Epithelial cell of proximal tubule (primary cell): ENCODE results near the gene GAK. TPM values are rescaled to one million over a fixed set of nuclear protein-coding genes. Genes with fewer than 3 reads are reported as not detected.

Experiments
- DNase-seq: peaks from one replicate; pipeline ENCODE4 v3.0.0-alpha.2; 2011; ENCODE audit warnings: low read depth
- H3K4me3 ChIP-seq: 2 replicates; pipeline ENCODE4 v1.5.1; 2011; ENCODE audit warnings: low read depth, mild to moderate bottlenecking, low read length
- total RNA-seq: library from RNA; depleted of rRNA; stranded (reverse); fragments of >200 nt; gene quantifications from 2 replicates; pipeline ENCODE4 v1.2.3, GENCODE V29; 2015
- TF ChIP-seq, protein P1 (sequence below): conservative IDR thresholded peaks from 2 replicates; pipeline ENCODE4 v1.5.1; 2012; ENCODE audit warnings: low read depth, mild to moderate bottlenecking, low read length

Gene GAK
- total RNA-seq, 1 donor from 2014 or later, result 123 TPM

DNA sequence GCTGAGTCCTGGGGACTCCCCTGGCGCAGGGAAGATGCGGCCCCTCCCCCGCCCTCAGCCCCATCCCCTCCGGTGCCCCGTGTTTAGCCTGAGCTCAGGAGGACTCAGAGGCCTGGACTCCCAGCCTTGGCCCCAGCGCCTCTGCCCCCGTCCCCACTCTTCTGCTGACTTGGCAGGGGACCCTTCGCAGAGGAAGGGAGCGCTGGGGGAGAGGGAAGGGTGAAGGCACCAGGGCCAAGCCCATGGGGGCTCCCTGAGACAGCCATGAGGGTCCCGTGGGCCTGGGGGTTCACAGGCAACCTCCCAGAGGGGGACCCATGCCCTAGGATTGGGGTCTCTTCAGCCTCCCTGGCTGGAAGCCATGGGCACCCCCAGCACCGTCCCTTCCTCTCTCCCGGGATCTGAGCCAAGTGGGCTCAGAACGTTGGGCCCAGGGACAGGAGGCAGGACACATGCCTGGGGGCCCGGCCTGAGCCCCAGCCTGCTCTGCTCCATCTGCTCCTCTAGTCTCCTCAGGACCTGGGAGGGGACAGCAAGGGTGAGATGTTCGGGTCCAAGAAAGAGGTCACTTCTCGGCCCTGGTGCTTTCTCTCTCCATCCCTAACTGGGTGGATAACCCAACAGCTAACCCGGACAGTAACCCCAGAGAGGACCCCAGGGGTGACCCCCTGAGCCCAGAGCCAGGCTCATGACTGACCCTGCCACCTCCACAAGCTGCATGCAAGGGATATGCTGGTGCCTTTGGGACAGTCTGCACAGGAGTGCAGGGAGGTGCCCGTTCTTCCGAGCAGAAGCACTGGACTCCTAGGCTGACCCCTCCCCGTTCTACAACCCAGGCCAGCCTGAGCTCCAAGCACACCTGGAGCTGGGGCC lies 104.7 kb downstream of the GAK start:
- no peak overlapping the region for H3K4me3 ChIP-seq
- TF ChIP-seq, protein P1, sequence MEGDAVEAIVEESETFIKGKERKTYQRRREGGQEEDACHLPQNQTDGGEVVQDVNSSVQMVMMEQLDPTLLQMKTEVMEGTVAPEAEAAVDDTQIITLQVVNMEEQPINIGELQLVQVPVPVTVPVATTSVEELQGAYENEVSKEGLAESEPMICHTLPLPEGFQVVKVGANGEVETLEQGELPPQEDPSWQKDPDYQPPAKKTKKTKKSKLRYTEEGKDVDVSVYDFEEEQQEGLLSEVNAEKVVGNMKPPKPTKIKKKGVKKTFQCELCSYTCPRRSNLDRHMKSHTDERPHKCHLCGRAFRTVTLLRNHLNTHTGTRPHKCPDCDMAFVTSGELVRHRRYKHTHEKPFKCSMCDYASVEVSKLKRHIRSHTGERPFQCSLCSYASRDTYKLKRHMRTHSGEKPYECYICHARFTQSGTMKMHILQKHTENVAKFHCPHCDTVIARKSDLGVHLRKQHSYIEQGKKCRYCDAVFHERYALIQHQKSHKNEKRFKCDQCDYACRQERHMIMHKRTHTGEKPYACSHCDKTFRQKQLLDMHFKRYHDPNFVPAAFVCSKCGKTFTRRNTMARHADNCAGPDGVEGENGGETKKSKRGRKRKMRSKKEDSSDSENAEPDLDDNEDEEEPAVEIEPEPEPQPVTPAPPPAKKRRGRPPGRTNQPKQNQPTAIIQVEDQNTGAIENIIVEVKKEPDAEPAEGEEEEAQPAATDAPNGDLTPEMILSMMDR, result no peak
- DNase-seq, result no peak

DNA sequence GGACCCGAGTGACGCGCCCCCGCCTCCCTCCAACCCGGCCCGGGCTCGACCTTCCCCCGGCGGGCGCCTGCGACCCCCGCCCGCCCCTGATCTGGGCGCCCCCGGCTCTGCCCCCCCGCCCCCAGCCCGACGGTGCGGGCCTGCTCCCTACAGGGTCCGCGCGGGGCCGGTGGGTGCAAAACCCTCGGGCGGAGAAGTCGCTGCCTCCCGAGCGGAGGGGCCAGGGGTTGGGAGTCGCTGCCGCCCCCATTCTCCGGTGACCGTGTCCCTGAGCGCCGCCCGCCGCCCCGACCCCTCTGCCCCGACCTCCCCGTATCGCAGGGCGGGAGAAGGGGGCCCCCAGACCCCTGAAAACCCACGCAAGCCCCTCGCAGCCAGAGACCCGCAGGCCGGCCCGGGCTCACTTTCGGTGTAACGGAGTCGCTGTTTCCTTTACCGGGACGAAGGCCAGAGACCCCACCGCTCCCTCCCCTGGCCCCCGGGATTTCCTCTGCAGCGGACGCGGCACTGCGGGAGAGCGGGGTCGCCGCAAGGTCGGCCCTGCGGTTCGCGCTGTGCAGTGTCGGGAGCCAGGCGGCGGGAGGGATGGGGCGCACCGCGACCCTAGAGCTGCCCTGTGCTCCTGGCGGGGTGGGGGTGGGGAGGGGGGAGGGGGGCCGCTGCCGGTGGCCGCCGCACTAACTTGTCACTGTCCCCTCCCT lies 105.5 kb downstream of the GAK start:
- TF ChIP-seq, protein P1, result no peak
- no peak for DNase-seq
- H3K4me3 ChIP-seq, result peak overlapping the region; percentile 2

DNA sequence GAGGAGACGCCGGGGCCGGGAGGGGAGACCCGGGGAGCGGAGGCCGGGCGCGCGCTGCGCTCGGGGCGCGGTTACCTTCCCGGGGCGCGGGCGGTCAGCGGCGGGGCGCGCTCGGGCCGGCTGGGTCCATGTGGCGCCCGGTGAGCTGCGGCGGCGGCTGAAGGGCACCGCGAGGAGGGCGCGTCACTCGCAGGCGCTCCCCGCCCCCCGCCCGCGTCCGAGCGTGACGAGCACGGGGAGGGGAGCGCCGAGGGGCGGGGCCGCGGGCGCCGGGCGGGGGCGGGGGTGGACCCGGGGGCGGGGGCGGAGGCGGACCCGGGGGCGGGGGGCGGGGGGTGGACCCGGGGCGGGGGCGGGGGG lies 106.2 kb downstream of the GAK start, which contains the start of gene CPLX1:
TSS of gene CPLX1 (minus strand) at position 159 of the 360 bp plus-strand sequence. CDS start 1,607 bp downstream, outside the sequence.
- peak within 1 kb of the TSS; percentile 33 for H3K4me3 ChIP-seq
- TF ChIP-seq, protein P1, result no peak
- no peak for DNase-seq

DNA sequence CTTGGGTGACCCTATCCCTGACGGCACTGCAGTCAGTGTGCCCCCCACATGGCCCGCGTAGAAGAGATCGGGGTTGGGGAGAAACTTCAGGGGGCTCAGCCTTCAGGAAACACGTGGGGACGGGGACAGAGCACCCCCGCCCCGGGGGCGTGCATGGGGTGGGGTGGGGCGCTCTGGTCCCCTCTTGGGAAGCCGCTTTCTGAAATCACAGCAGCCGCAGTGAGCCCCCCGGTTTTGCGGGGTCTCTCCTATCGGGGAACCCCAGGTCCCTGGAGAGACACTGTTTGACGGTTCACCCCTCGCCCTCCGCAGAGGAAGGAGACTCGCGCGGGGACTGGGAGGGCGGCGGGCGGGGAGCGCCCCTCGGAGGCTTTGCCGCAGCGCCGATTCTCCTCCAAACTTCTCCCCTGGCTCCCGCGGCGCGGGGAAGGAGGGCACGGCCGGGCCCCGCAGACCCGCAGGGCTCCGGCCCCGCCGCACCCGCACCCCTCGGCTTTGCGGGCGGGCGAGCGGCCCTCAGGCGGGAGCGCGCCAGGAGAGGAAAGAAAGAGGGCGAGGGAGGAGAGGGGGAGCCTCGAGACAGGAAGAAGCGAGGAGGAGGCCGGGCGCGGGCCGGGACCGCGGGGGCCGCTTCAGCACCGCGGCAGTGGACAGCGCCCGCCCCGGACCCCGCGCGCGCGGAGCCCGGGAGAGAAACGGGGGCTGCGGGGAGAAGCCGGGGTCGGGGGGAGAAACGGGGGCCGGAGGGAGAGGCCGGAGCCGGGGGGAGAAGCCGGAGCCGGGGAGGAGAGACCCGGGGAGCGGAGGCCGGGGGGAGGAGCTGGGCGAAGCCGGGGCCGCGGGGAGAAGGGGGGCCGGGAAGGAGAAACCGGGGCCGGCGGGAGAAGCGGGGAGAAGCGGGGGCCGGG lies 106.8 kb downstream of the GAK start:
- no peak for DNase-seq
- TF ChIP-seq, protein P1, result no peak
- H3K4me3 ChIP-seq, result peak overlapping the region; percentile 33

DNA sequence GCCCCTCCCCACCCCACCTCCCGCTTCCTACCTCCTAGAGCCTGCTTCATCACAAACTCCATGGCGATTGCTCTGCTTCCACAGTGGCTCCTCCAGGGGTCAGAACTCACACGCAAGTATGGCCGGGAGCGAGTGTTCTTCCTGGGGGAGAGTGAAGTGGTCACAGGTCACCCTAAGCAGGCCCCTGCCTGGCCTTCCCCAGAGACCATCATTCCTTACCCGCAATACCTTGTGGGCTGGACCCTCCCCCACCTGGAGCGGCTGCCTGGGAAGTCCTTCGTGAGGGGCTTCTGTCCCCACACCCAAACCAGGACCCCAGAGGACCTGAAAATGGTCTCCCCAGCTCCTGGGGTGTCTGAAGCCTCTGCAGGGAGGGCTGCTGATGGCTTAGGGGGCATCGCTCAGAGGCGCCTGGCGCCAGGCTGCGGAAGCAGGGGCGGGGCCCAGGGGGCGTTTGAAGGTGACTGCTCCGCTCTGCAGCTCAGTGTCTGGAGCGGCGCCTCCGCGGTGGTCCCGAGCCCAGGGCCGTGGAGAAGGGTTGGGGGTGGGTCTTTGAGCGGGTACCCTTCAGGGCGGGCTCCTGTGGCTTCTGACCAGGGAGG lies 107.6 kb downstream of the GAK start:
- DNase-seq, result no peak
- no peak overlapping the region for H3K4me3 ChIP-seq
- TF ChIP-seq, protein P1, result no peak

DNA sequence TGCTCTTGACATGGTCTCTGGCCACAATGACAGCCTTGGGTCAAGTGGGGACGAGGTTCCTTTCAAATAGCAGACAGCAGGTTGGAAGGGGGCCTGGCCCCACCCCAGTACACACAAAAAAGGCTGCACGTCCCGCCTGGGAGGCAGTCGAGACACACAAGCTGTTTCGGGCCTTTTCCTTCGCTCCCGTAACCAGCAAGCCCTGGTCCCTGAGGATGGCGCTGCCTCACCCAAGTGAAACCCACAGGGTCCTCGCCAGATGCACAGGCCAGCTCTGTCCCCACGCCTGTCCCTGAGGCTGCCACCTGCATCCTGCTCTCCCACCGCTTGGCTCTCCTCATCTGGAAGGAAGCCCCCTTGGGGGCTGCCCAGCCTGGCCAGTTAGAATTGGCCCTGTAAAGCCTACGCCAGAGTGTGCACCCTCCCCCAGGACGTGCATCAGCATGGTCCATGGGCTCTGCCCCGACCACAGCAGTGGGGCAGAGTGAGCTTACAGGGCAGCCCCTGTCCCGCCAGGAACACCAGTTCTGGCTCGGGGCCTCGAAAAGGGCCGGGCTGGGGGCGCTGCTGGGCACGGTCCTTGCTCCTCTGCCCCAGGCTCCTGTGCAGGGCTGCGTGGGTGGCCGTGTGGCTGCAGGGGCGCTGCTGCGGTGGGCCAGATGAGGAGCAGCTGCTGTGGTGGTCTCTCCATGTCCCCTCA lies 108.2 kb downstream of the GAK start:
- no peak for DNase-seq
- TF ChIP-seq, protein P1, result no peak
- no peak overlapping the region for H3K4me3 ChIP-seq
